OCI-LY3 (cell line): ENCODE data around the gene RASGRF2.

Source experiments
- CTCF ChIP-seq: fragments of 200-600, 300-600 bp; sonication (generic); IDR thresholded peaks from 2 replicates; pipeline ENCODE4 v1.5.1; 2014; ENCODE audit warnings: antibody characterized with exemption, low read length, low read depth
- EZH2phosphoT487 ChIP-seq: fragments of 200-600 bp; shearing (Covaris generic); IDR thresholded peaks from 2 replicates; pipeline ENCODE4 v1.6.1; 2018; ENCODE audit warnings: antibody characterized with exemption, mixed run types, low read depth

- TF ChIP-seq CTCF = no peak
- no peak for TF ChIP-seq EZH2phosphoT487
These were observed 47.7 kb upstream of the RASGRF2 start for GRCh38 chr5:80912479-80912878.
